OCI-LY3 (cell line): ENCODE results near the gene KEAP1.

ENCODE experiments used
- H2AFZ ChIP-seq: fragments of 200-600, 300-600 bp; shearing (Covaris generic); 2 replicates; pipeline ENCODE4 v1.6.0; 2014; ENCODE audit warnings: antibody characterized with exemption, low read depth, low read length
- H3K27ac ChIP-seq: fragments of 200-600, 300-600 bp; sonication (generic); 2 replicates; pipeline ENCODE4 v1.5.1; 2014; ENCODE audit warnings: mild to moderate bottlenecking, low read length, moderate library complexity, mixed read lengths
- H3K27me3 ChIP-seq: fragments of 200-600, 300-600 bp; sonication (generic); 2 replicates; pipeline ENCODE4 v1.6.1; 2014; ENCODE audit warnings: low read depth, low read length, mixed read lengths
- H3K36me3 ChIP-seq: fragments of 200-600, 300-600 bp; sonication (generic); replicated peaks from 2 replicates; pipeline ENCODE3; 2014; ENCODE audit warnings: low read depth, low read length, mixed read lengths
- H3K4me1 ChIP-seq: fragments of 300-600, 200-600 bp; sonication (generic); 2 replicates; pipeline ENCODE4 v1.6.1; 2014; ENCODE audit warnings: low read length, mixed read lengths
- H3K4me2 ChIP-seq: fragments of 200-600, 300-600 bp; sonication (generic); 2 replicates; pipeline ENCODE4 v1.6.1; 2014; ENCODE audit warnings: low read length, mixed read lengths
- H3K4me3 ChIP-seq: fragments of 300-600, 200-600 bp; sonication (generic); 2 replicates; pipeline ENCODE4 v1.5.1; 2014; ENCODE audit warnings: antibody characterized with exemption, mild to moderate bottlenecking, low read length, moderate library complexity
- H3K79me2 ChIP-seq: fragments of 300-600, 200-600 bp; shearing (Covaris generic); 2 replicates; pipeline ENCODE4 v1.6.1; 2014; ENCODE audit warnings: mild to moderate bottlenecking, low read length, mixed read lengths
- H3K9ac ChIP-seq: fragments of 300-600, 200-600 bp; shearing (Covaris generic); 2 replicates; pipeline ENCODE4 v1.6.0; 2014; ENCODE audit warnings: mild to moderate bottlenecking, low read length, moderate library complexity
- H3K9me3 ChIP-seq: fragments of 200-600, 300-600 bp; shearing (Covaris generic); 2 replicates; pipeline ENCODE4 v1.6.1; 2014; ENCODE audit warnings: low read length, mixed read lengths; ENCODE audit not compliant: insufficient read depth
- H4K20me1 ChIP-seq: fragments of 200-600, 300-600 bp; sonication (generic); 2 replicates; pipeline ENCODE4 v1.6.1; 2016; ENCODE audit warnings: low read length, mixed read lengths; ENCODE audit not compliant: insufficient read depth
- CTCF ChIP-seq: fragments of 200-600, 300-600 bp; sonication (generic); IDR thresholded peaks from 2 replicates; pipeline ENCODE4 v1.5.1; 2014; ENCODE audit warnings: antibody characterized with exemption, low read length, low read depth
- EZH2phosphoT487 ChIP-seq: fragments of 200-600 bp; shearing (Covaris generic); IDR thresholded peaks from 2 replicates; pipeline ENCODE4 v1.6.1; 2018; ENCODE audit warnings: antibody characterized with exemption, mixed run types, low read depth

The KEAP1 gene

GRCh38 chr19:10486551-10486950 lies 16.6 kb downstream of the KEAP1 start:
- Histone ChIP-seq H3K79me2 (peaks cover 23% of the 10 kb centered on the region), H3K9me3 (no peaks in the 10 kb centered on the region), H3K4me2 (no peak overlapping the region), H3K27ac (no peak overlapping the region), H3K4me3 (no peak overlapping the region), H3K27me3 (no peaks in the 10 kb centered on the region), H4K20me1 (peaks cover 12% of the 10 kb centered on the region), H3K4me1 (no peaks in the 10 kb centered on the region), H2AFZ (no peak overlapping the region), H3K36me3 (peaks cover 34% of the 10 kb centered on the region), H3K9ac (no peak overlapping the region)
- TF ChIP-seq CTCF (no peak), EZH2phosphoT487 (no peak)

- Histone ChIP-seq H3K27me3 (no peaks in the 10 kb centered on the region), H3K36me3 (no peaks in the 10 kb centered on the region), H3K9ac (no peak overlapping the region), H4K20me1 (no peaks in the 10 kb centered on the region), H3K9me3 (no peaks in the 10 kb centered on the region), H3K27ac (no peak overlapping the region), H3K4me1 (no peaks in the 10 kb centered on the region), H2AFZ (no peak overlapping the region), H3K79me2 (no peaks in the 10 kb centered on the region), H3K4me2 (no peak overlapping the region), H3K4me3 (no peak overlapping the region)
- TF ChIP-seq CTCF = 0 out of 2 replicates have a peak, but pooled peaks have one; percentile 8
- no peak for TF ChIP-seq EZH2phosphoT487
Observed at GRCh38 chr19:10478903-10479384, 24.2 kb downstream of the KEAP1 start.

GRCh38 chr19:10478476-10478875 lies 24.7 kb downstream of the KEAP1 start:
- Histone ChIP-seq H3K4me3 (no peak overlapping the region), H3K9ac (no peak overlapping the region), H3K9me3 (no peaks in the 10 kb centered on the region)

GRCh38 chr19:10474962-10475451 lies 28.1 kb downstream of the KEAP1 start:
- Histone ChIP-seq H3K9ac (no peak overlapping the region), H2AFZ (no peak overlapping the region)

More at GRCh38 chr19:10478476-10478875, 24.7 kb downstream of the KEAP1 start:
- H2AFZ ChIP-seq = no peak overlapping the region
- no peak overlapping the region for H3K27ac ChIP-seq
- H3K4me1 ChIP-seq = no peaks in the 10 kb centered on the region
- H3K4me2 ChIP-seq = no peak overlapping the region
- TF ChIP-seq EZH2phosphoT487 (no peak), CTCF (no peak)
- H3K36me3 ChIP-seq = no peaks in the 10 kb centered on the region
- H3K27me3 ChIP-seq = 0 out of 2 replicates have a peak, but pooled peaks cover under 1% of the 10 kb centered on the region
- no peaks in the 10 kb centered on the region for H4K20me1 ChIP-seq
- no peaks in the 10 kb centered on the region for H3K79me2 ChIP-seq

More at GRCh38 chr19:10474962-10475451, 28.1 kb downstream of the KEAP1 start:
- H3K27ac ChIP-seq = no peak overlapping the region
- no peak overlapping the region for H3K4me3 ChIP-seq
- no peaks in the 10 kb centered on the region for H3K79me2 ChIP-seq
- TF ChIP-seq EZH2phosphoT487 = no peak
- no peak for TF ChIP-seq CTCF
- H3K9me3 ChIP-seq = no peaks in the 10 kb centered on the region
- peaks cover 5% of the 10 kb centered on the region; the same call in 1 of the 2 replicates for H3K27me3 ChIP-seq
- peak overlapping the region; percentile 4; the same call in 1 of the 2 replicates for H3K4me2 ChIP-seq
- no peaks in the 10 kb centered on the region for H4K20me1 ChIP-seq
- H3K4me1 ChIP-seq = no peaks in the 10 kb centered on the region
- H3K36me3 ChIP-seq = no peaks in the 10 kb centered on the region
